Upper lobe of left lung (tissue), 6 donors: ENCODE data around the gene CHADL. TPM values are rescaled to one million over a fixed set of nuclear protein-coding genes. Genes with fewer than 3 reads are reported as not detected.
"Not testable (repeated sequence)": the region's sequence is repeated elsewhere in the genome, so short reads cannot be mapped to it uniquely, and the experiment has no call there.

Source experiments
- ATAC-seq, 2 donors: fragments of 200-7000 bp; cut with Tn5 transposase; one replicate each; pipeline ENCODE4 v1.9.1; 2022; ENCODE audit warnings: mild to moderate bottlenecking in 2 of 2, moderate library complexity in 2 of 2; ENCODE audit not compliant: low FRiP score in 2 of 2
- DNase-seq, 2 donors: peaks; one replicate each; pipeline ENCODE4 v3.0.0-alpha.2; 2019 to 2020
- H3K27ac ChIP-seq, 4 donors: fragments of 200-600 bp; sonication (generic); one replicate each; pipeline ENCODE4 v1.5.1; 2016 to 2019
- H3K27me3 ChIP-seq, 4 donors: fragments of 200-600 bp; sonication (generic); one replicate each; pipeline ENCODE4 v1.5.1; 2017 to 2019
- H3K36me3 ChIP-seq, 4 donors: fragments of 200-600 bp; sonication (generic); one replicate each; pipeline ENCODE4 v1.5.1; 2016 to 2019
- H3K4me1 ChIP-seq, 4 donors: fragments of 200-600 bp; sonication (generic); one replicate each; pipeline ENCODE4 v1.5.1; 2018 to 2019
- H3K4me3 ChIP-seq, 4 donors: fragments of 200-600 bp; sonication (generic); one replicate each; pipeline ENCODE4 v1.5.1; 2017 to 2019; ENCODE audit warnings: mild to moderate bottlenecking in 2 of 4, moderate library complexity in 1 of 4
- H3K9me3 ChIP-seq, 4 donors: fragments of 200-600 bp; sonication (generic); one replicate each; pipeline ENCODE4 v1.5.1; 2018 to 2019
- EP300 ChIP-seq, 4 donors: sonication (generic); formaldehyde crosslinking; IDR thresholded peaks; one replicate each; pipeline ENCODE4 v1.5.1; 2017; ENCODE audit warnings: antibody characterized with exemption in 4 of 4, control low read depth in 2 of 4
- POLR2A ChIP-seq, 4 donors: fragments of 450-650 bp; IDR thresholded peaks; one replicate each; pipeline ENCODE4 v1.5.1; 2016 to 2017; ENCODE audit warnings: antibody characterized with exemption in 4 of 4, mild to moderate bottlenecking in 2 of 4
- POLR2AphosphoS5 ChIP-seq, 2 donors: sonication (generic); formaldehyde crosslinking; IDR thresholded peaks; one replicate each; pipeline ENCODE4 v1.5.1; 2017; ENCODE audit warnings: antibody characterized with exemption in 2 of 2
- WGBS, 2 donors: methylation state at CpG; one replicate each; pipeline ENCODE4 v1.1.5; 2017 to 2018; 5-methylcytosine and 5-hydroxymethylcytosine counted together
- small RNA-seq, 4 donors: library from RNA; depleted of rRNA; stranded (forward); fragments of <200 nt; gene quantifications; one replicate each; pipeline ENCODE3, GENCODE V24; 2016
- total RNA-seq, 6 donors: library from RNA; depleted of rRNA in 4 of 6; stranded (reverse); fragments of >200 nt in 4 of 6; gene quantifications; one replicate each; pipeline versions ENCODE4 v1.1.0 to v1.2.1, GENCODE V29; 2016 to 2021
- TF ChIP-seq, protein P1 (sequence below), 6 experiments: fragments of 450-650 bp in 4 of 6; fragments of 200-600 bp in 2 of 6; sonication (generic) in 2 of 6; IDR thresholded peaks; one replicate each; pipeline ENCODE4 v1.5.1; 2016 to 2019; ENCODE audit warnings: antibody characterized with exemption in 6 of 6
- donor health status: DM: no; HTN: no; CAD: no; lungs with moderate emphysema.
- donor health status: DM: no; HTN: yes; CAD: no; lungs with severe emphysema.

The CHADL gene
- total RNA-seq, 6 donors from 2014 or later: 2.0 to 12.6 (median 4.4) TPM

DNA sequence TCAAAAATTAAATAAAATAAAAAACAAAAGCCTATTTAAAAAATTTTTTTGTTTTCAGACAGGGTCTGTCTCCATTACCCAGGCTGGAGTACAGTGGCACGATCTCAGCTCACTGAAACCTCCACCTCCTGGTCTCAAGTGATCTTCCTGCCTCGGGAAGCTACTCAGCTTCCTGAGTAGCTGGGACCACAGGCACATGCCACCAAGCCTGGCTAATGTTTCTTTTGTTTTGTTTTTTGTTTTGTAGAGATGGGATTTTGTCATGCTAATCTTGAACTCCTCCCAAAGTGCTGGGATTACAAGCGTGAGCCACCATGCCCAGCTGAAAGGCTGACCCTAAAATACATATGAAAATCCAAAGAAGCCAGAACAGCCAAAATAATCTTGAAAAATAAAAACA lies 56.1 kb downstream of the CHADL start:
- peaks cover 0 to 10% (median 6%) of the 10 kb centered on the region in 4 donors for H3K36me3 ChIP-seq
- DNase-seq (no peak), ATAC-seq (no peak)
- H3K9me3 ChIP-seq: no peaks in the 10 kb centered on the region
- no peak for TF ChIP-seq EP300 (IDR thresholded peaks at IDR 0.05)
- no peak for TF ChIP-seq POLR2AphosphoS5 (IDR thresholded peaks at IDR 0.05)
- TF ChIP-seq POLR2A (IDR thresholded peaks at IDR 0.05): no peak
- TF ChIP-seq, protein P1, sequence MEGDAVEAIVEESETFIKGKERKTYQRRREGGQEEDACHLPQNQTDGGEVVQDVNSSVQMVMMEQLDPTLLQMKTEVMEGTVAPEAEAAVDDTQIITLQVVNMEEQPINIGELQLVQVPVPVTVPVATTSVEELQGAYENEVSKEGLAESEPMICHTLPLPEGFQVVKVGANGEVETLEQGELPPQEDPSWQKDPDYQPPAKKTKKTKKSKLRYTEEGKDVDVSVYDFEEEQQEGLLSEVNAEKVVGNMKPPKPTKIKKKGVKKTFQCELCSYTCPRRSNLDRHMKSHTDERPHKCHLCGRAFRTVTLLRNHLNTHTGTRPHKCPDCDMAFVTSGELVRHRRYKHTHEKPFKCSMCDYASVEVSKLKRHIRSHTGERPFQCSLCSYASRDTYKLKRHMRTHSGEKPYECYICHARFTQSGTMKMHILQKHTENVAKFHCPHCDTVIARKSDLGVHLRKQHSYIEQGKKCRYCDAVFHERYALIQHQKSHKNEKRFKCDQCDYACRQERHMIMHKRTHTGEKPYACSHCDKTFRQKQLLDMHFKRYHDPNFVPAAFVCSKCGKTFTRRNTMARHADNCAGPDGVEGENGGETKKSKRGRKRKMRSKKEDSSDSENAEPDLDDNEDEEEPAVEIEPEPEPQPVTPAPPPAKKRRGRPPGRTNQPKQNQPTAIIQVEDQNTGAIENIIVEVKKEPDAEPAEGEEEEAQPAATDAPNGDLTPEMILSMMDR (IDR thresholded peaks at IDR 0.05): no peak
- H3K27ac ChIP-seq: no peak overlapping the region
- H3K4me1 ChIP-seq: peaks cover 0 to 8% (median 6%) of the 10 kb centered on the region in 4 donors
- 43 to 61% methylated on average over 3 of the region's 3 CpGs for whole genome bisulfite sequencing, 2 donors
- no peaks in the 10 kb centered on the region for H3K27me3 ChIP-seq
- no peak overlapping the region for H3K4me3 ChIP-seq

DNA sequence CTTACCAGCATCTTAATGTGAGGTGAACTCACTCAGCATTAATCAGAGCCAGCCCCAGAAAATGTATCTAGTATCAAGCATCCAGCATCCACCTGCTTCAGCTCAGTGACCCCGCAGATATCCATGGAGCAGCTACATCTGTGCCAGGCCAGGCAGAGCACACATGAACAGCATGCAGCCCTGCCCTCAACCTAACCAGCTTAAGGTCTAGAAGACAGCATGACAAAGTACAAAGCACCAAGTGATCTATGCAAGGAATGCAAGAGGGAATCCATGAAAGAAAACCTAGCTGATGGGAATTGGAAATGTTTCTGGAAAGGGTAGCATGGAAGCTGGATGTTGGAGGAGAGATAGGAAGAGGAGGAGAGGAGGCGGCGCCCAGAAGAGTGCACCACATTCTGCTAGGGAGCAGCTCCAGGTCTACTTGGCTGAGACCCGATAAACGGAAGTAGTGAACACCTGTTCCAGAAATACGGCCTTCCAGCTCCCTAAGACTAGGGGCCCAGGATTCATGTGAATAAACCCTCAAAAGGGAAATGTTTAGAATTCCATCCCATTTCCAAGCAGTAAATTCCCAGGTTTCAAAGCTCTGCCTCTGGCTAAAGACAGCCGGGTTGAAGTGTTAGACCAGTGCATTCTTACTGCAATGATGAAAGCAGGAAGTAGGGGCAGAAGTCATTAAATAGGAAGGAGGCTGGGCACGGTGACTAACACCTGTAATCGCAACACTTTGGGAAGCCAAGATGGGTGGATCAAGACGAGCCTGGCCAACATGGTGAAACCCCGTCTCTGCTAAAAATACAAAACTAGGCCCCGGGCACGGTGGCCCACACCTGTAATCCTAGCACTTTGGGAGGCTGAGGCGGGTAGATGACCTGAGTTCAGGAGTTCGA lies 59.1 kb downstream of the CHADL start:
- Histone ChIP-seq H3K36me3 (peaks cover 25 to 41% (median 32%) of the 10 kb centered on the region in 4 donors), H3K4me3 (no peak overlapping the region), H3K4me1 (peaks cover 0 to 8% (median 6%) of the 10 kb centered on the region in 4 donors), H3K27ac (peak overlapping the region in 3 of 4 donors; percentile 0 to 57 (median 26)), H3K27me3 (no peaks in the 10 kb centered on the region), H3K9me3 (no peaks in the 10 kb centered on the region)
- TF ChIP-seq, protein P1 (IDR thresholded peaks at IDR 0.05): no peak
- no peak for TF ChIP-seq EP300 (IDR thresholded peaks at IDR 0.05)
- peak in 1 of 2 donors; percentile 13 for TF ChIP-seq POLR2AphosphoS5 (IDR thresholded peaks at IDR 0.05)
- no peak for TF ChIP-seq POLR2A (IDR thresholded peaks at IDR 0.05)
- ATAC-seq: peak; percentile 54 to 64
- peak in 1 of 2 donors; percentile 57 for DNase-seq
- WGBS, 2 donors: 62 to 65% methylated on average over 15 of the region's 15 CpGs

DNA sequence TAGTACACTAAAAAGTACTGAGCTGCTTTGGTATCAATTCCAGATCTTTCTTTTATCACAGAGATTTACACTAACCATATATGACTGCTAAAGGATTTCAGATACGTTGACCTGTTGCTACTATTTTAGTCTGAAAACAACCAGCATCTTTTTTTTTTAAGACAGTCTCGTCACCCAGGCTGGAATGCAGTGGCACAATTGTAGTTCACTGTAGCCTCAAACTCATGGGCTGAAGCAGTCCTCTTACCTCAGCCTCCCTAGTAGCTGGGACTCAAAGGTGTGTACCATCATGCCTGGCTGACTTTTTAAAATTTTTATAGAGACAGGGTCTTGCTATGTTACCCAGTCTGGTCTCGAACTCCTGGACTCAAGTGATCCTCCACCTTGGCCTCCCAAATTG lies 59.8 kb downstream of the CHADL start:
- Histone ChIP-seq H3K9me3 (no peaks in the 10 kb centered on the region), H3K36me3 (peaks cover 32 to 47% (median 38%) of the 10 kb centered on the region in 4 donors), H3K4me3 (no peak overlapping the region), H3K27ac (peak overlapping the region in 2 of 4 donors; percentile 0 to 57), H3K4me1 (peaks cover 0 to 8% (median 6%) of the 10 kb centered on the region in 4 donors), H3K27me3 (no peaks in the 10 kb centered on the region)
- no peak for ATAC-seq
- 88 to 90% methylated on average over 3 of the region's 3 CpGs for WGBS, 2 donors
- DNase-seq: no peak
- TF ChIP-seq, protein P1 (IDR thresholded peaks at IDR 0.05): no peak
- TF ChIP-seq POLR2AphosphoS5 (IDR thresholded peaks at IDR 0.05) (no peak), POLR2A (IDR thresholded peaks at IDR 0.05) (no peak), EP300 (IDR thresholded peaks at IDR 0.05) (no peak)

DNA sequence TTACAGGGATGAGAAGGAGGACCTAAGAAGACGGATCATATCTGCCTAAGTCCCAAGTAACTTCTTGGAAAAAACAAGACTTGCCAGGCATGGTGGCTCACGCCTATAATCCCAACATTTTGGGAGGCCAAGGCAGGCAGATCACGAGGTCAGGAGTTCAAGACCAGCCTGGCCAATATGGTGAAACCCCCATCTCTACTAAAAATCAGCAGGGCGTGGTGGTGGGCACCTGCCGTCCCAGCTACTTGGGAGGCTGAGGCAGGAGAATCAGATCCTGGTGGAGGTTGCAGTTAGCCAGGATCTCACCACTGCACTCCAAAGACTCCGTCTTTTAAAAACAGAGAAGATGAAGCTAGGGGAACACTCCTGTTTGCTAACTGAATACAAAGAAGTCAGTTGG lies 60.4 kb downstream of the CHADL start:
- H3K4me3 ChIP-seq, H3K27ac ChIP-seq, DNase-seq, H3K4me1 ChIP-seq, H3K9me3 ChIP-seq, ATAC-seq, H3K27me3 ChIP-seq: not testable (repeated sequence)
- WGBS, 2 donors: 94 to 98% methylated on average over 6 of the region's 6 CpGs
- peaks cover 34 to 53% (median 44%) of the 10 kb centered on the region in 4 donors for H3K36me3 ChIP-seq

Small RNA genes lying within 50 kb of the gene (small RNA-seq; reads per million reads assigned to genes)
- gene MIR6889: 0 reads per million in 4 donors

Other genes starting within 250 kb of the CHADL start
- gene EP300, start 148.3 kb downstream of the CHADL start, total RNA-seq: 100 to 1,000 TPM in 2 of 6 donors, 10 to 100 TPM in 4; 66.3 to 257 (median 86.1) TPM
- gene L3MBTL2, start 35.6 kb downstream of the CHADL start, total RNA-seq: 10 to 100 TPM; 15.4 to 38.8 (median 24.7) TPM
- gene RANGAP1, start 45.3 kb upstream of the CHADL start, total RNA-seq: 10 to 100 TPM; 27.0 to 60.8 (median 52.4) TPM
- gene ZC3H7B, start 60.6 kb upstream of the CHADL start, total RNA-seq: 10 to 100 TPM; 48.2 to 67.4 (median 56.9) TPM
- 10 to 100 TPM; 12.6 to 41.8 (median 19.4) TPM for gene TEF, start 141.0 kb upstream of the CHADL start, total RNA-seq
- 10 to 100 TPM; 32.8 to 53.6 (median 50.1) TPM for gene TOB2, start 205.9 kb upstream of the CHADL start, total RNA-seq
- 10 to 100 TPM in 5 of 6 donors, 1 to 10 TPM in 1; 9.4 to 49.3 (median 31.2) TPM for gene PHF5A, start 227.8 kb upstream of the CHADL start, total RNA-seq
- gene ACO2, start 228.2 kb upstream of the CHADL start, total RNA-seq: 100 to 1,000 TPM in 1 of 6 donors, 10 to 100 TPM in 5; 51.3 to 102 (median 83.4) TPM